ENCODE measurements around the gene GHRHR. TPM values are rescaled to one million over a fixed set of nuclear protein-coding genes. Genes with fewer than 3 reads are reported as not detected.

Gene GHRHR
- total RNA-seq, 1 experiment from 2014 or later = not detected

DNA sequence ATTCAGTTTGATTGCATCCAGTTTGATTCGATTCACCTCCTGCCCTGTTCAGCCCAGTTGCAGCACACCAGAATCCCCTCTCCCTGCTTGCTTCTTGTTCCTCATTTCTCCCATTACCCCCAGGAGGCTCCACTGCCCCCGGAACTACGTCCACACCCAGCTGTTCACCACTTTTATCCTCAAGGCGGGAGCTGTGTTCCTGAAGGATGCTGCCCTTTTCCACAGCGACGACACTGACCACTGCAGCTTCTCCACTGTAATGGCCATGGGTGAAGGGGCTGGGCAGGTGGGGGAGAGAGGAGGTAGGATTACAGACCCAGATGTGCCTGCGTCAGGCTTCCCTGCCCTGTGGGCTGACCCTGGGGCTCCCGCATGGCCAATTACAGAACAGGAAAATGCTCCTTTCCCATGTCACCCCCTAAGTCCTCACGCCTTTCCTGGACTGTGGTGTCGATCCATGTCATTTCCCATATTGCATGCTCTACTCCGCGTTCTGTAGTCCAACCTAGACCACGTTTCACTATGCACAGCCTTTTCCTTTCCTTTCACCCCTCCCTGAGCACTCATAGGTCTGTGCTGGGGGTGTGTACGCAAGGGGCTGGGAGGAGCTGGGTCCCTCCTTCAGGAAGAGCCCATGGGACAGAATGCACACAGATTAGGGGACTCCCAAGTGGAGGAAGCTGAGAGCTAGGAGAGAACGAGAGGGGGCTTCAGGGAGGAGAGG is 8.2 kb downstream of the GHRHR start:
- no TSS peak for BruUV-seq (replicated peaks)
- Histone ChIP-seq H3K9me3 (no peaks in the 10 kb centered on the region), H3K4me3 (ENCODE audit: low read depth, low read length) (no peak overlapping the region), H3K27me3 (replicated peaks; ENCODE audit: control insufficient read depth, insufficient read depth, low read length) (no peaks in the 10 kb centered on the region), H3K4me1 (no peaks in the 10 kb centered on the region), H3K36me3 (ENCODE audit: control insufficient read depth, insufficient read depth, low read length) (no peaks in the 10 kb centered on the region)
- no peaks in the 10 kb centered on the region for H3K9me3 Mint-ChIP-seq (ENCODE audit: unreplicated experiment)
- peaks cover 6% of the 10 kb centered on the region for H3K27me3 Mint-ChIP-seq (ENCODE audit: insufficient read depth, unreplicated experiment)
- H3K4me3 Mint-ChIP-seq (ENCODE audit: unreplicated experiment) = no peak overlapping the region
- ChIA-PET POLR2A (no interaction called here), CTCF (interaction anchor here (2.1 to 2.6 kb wide), 2 partner anchors 12 to 34 kb away, joined by 10 read pairs; no protein-coding TSS in a partner anchor)
- intact Hi-C loops (cut with micrococcal nuclease; ENCODE audit: unreplicated experiment) = no loop called here
- H3K36me3 Mint-ChIP-seq (ENCODE audit: insufficient read depth, unreplicated experiment) = no peaks in the 10 kb centered on the region
- H3K27ac Mint-ChIP-seq (ENCODE audit: unreplicated experiment) = no peak overlapping the region
- no peak for DNase-seq
- TF ChIP-seq, protein P1, sequence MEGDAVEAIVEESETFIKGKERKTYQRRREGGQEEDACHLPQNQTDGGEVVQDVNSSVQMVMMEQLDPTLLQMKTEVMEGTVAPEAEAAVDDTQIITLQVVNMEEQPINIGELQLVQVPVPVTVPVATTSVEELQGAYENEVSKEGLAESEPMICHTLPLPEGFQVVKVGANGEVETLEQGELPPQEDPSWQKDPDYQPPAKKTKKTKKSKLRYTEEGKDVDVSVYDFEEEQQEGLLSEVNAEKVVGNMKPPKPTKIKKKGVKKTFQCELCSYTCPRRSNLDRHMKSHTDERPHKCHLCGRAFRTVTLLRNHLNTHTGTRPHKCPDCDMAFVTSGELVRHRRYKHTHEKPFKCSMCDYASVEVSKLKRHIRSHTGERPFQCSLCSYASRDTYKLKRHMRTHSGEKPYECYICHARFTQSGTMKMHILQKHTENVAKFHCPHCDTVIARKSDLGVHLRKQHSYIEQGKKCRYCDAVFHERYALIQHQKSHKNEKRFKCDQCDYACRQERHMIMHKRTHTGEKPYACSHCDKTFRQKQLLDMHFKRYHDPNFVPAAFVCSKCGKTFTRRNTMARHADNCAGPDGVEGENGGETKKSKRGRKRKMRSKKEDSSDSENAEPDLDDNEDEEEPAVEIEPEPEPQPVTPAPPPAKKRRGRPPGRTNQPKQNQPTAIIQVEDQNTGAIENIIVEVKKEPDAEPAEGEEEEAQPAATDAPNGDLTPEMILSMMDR (IDR thresholded peaks at IDR 0.05; ENCODE audit: insufficient read depth in 1 of 2, low read depth in 1 of 2, low read length in 1 of 2, severe bottlenecking in 1 of 2, unreplicated experiment in 1 of 2) = no peak
- H3K4me1 Mint-ChIP-seq (ENCODE audit: low read depth, unreplicated experiment) = no peaks in the 10 kb centered on the region

DNA sequence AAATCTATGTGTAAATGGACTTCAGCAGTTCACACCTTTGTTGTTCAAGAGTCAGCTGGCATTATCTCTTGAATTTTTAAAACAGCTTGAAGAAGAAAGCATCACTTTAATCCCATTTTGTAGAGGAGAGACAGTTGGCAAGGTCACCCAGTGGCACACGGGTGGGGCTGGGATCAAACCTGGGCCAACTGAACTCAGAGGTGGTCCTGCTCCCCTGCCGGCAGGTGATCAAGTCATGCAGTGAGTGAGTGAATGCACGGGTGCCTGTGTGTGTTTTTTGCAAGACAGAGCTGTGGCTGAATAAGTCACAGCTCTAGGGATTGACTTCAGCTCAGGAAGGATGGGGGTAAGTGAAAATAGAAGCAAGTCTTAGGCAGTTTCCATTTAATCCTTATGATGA is 9.5 kb downstream of the GHRHR start:
- POLR2A ChIA-PET = no interaction called here
- H3K4me3 Mint-ChIP-seq (ENCODE audit: unreplicated experiment) = no peak overlapping the region

DNA sequence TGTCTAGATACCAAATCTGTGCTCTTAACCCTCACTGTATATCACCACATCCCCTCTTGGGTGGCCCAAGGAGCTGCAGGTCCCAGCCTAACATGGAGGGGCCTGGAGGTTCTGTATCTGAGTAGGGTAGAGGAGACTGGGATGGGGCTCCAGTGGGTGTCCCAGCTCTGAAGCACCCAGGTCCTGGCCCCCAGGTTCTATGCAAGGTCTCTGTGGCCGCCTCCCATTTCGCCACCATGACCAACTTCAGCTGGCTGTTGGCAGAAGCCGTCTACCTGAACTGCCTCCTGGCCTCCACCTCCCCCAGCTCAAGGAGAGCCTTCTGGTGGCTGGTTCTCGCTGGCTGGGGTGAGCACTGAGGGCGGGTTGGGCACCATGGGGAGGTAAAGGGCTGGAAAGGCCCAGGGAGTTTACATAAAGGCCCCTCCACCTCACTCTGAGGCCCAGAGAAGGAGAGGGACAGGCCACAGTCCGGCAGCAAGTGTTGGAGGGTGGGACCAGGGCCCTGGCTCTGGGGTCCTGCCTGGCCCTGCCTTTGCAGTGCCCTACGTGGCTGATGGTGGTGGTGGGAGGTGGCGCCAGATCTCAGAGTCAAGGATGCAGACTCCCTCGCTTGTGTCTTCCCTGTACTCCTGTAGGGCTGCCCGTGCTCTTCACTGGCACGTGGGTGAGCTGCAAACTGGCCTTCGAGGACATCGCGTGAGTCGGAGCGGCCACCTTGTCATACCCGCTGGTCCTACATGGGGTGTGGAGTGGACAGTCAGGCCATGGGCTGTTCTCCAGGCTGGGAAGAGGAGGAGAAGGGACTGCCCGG is 10.2 kb downstream of the GHRHR start:
- Mint-ChIP-seq H3K4me3 (ENCODE audit: unreplicated experiment) (no peak overlapping the region), H3K9me3 (ENCODE audit: unreplicated experiment) (no peaks in the 10 kb centered on the region), H3K4me1 (ENCODE audit: low read depth, unreplicated experiment) (no peaks in the 10 kb centered on the region), H3K27ac (ENCODE audit: unreplicated experiment) (no peak overlapping the region), H3K27me3 (ENCODE audit: insufficient read depth, unreplicated experiment) (peaks cover 3% of the 10 kb centered on the region), H3K36me3 (ENCODE audit: insufficient read depth, unreplicated experiment) (no peaks in the 10 kb centered on the region)
- no peaks in the 10 kb centered on the region for H3K36me3 ChIP-seq (ENCODE audit: control insufficient read depth, insufficient read depth, low read length)
- POLR2A ChIA-PET = no interaction called here
- H3K27me3 ChIP-seq (replicated peaks; ENCODE audit: control insufficient read depth, insufficient read depth, low read length) = no peaks in the 10 kb centered on the region
- H3K4me1 ChIP-seq = no peaks in the 10 kb centered on the region
- H3K9me3 ChIP-seq = no peaks in the 10 kb centered on the region
- DNase-seq = no peak
- H3K4me3 ChIP-seq (ENCODE audit: low read depth, low read length) = no peak overlapping the region
- CTCF ChIA-PET = interaction anchor here (0.9 to 2.0 kb wide), 3 partner anchors 10 to 148 kb away, joined by 3 to 8 read pairs (median 3); no protein-coding TSS in a partner anchor
- TF ChIP-seq, protein P1 (IDR thresholded peaks at IDR 0.05; ENCODE audit: insufficient read depth in 1 of 2, low read depth in 1 of 2, low read length in 1 of 2, severe bottlenecking in 1 of 2, unreplicated experiment in 1 of 2) = no peak
- BruUV-seq (replicated peaks) = no TSS peak
- intact Hi-C loops (cut with micrococcal nuclease; ENCODE audit: unreplicated experiment) = loop anchor here (2.0 kb wide), 2 partner anchors 35 to 77 kb away; no protein-coding TSS in a partner anchor

More for the DNA sequence above, 9.5 kb downstream of the GHRHR start:
- CTCF ChIA-PET = interaction anchor here (0.9 to 2.0 kb wide), 3 partner anchors 10 to 149 kb away, joined by 3 to 8 read pairs (median 3); no protein-coding TSS in a partner anchor
- DNase-seq = no peak
- no TSS peak for BruUV-seq (replicated peaks)
- no peaks in the 10 kb centered on the region for H3K4me1 ChIP-seq
- no peaks in the 10 kb centered on the region for H3K9me3 Mint-ChIP-seq (ENCODE audit: unreplicated experiment)
- H3K9me3 ChIP-seq = no peaks in the 10 kb centered on the region
- H3K4me1 Mint-ChIP-seq (ENCODE audit: low read depth, unreplicated experiment) = no peaks in the 10 kb centered on the region
- no peaks in the 10 kb centered on the region for H3K27me3 ChIP-seq (replicated peaks; ENCODE audit: control insufficient read depth, insufficient read depth, low read length)
- H3K27ac Mint-ChIP-seq (ENCODE audit: unreplicated experiment) = no peak overlapping the region
- H3K36me3 Mint-ChIP-seq (ENCODE audit: insufficient read depth, unreplicated experiment) = no peaks in the 10 kb centered on the region
- peaks cover 3% of the 10 kb centered on the region for H3K27me3 Mint-ChIP-seq (ENCODE audit: insufficient read depth, unreplicated experiment)
- TF ChIP-seq, protein P1 (IDR thresholded peaks at IDR 0.05; ENCODE audit: insufficient read depth in 1 of 2, low read depth in 1 of 2, low read length in 1 of 2, severe bottlenecking in 1 of 2, unreplicated experiment in 1 of 2) = no peak
- H3K36me3 ChIP-seq (ENCODE audit: control insufficient read depth, insufficient read depth, low read length) = no peaks in the 10 kb centered on the region
- H3K4me3 ChIP-seq (ENCODE audit: low read depth, low read length) = no peak overlapping the region
- intact Hi-C loops (cut with micrococcal nuclease; ENCODE audit: unreplicated experiment) = no loop called here

Measured in Caco-2 (cell line).